ENCODE data around the gene JARID2.

DNA sequence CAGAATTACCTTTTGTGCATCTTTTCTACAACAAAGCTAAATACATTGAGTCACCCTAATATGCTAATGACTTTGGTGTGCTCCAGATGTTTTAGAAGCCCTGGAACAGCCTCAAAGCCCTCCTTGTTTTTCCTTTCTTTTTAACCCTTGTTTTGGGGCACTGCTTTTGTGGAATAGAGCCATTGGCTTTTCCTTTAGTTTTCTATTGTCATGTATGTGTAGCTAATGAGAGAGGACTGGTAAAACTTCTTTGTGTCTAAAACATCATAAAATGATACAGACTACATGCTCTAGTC, 158.8 kb downstream of the JARID2 start:
- TF ChIP-seq POLR2AphosphoS5 (IDR thresholded peaks at IDR 0.05; ENCODE audit: low read depth, low read length) (no peak), CEBPB (IDR thresholded peaks at IDR 0.05; ENCODE audit: low read depth) (no peak), EZH2 (IDR thresholded peaks at IDR 0.05) (no peak), SRF (IDR thresholded peaks at IDR 0.05; ENCODE audit: low read depth) (no peak), JUND (IDR thresholded peaks at IDR 0.05) (no peak), RAD21 (IDR thresholded peaks at IDR 0.05; ENCODE audit: low read depth) (no peak), TCF7L2 (IDR thresholded peaks at IDR 0.05; ENCODE audit: borderline replicate concordance, extremely low read depth, insufficient read depth, insufficient read length) (no peak), ELF1 (IDR thresholded peaks at IDR 0.05; ENCODE audit: borderline replicate concordance, low read depth) (no peak), POLR2A (IDR thresholded peaks at IDR 0.05; ENCODE audit: borderline replicate concordance, extremely low read depth, insufficient read depth, insufficient read length) (no peak)
- TF ChIP-seq, protein P1, sequence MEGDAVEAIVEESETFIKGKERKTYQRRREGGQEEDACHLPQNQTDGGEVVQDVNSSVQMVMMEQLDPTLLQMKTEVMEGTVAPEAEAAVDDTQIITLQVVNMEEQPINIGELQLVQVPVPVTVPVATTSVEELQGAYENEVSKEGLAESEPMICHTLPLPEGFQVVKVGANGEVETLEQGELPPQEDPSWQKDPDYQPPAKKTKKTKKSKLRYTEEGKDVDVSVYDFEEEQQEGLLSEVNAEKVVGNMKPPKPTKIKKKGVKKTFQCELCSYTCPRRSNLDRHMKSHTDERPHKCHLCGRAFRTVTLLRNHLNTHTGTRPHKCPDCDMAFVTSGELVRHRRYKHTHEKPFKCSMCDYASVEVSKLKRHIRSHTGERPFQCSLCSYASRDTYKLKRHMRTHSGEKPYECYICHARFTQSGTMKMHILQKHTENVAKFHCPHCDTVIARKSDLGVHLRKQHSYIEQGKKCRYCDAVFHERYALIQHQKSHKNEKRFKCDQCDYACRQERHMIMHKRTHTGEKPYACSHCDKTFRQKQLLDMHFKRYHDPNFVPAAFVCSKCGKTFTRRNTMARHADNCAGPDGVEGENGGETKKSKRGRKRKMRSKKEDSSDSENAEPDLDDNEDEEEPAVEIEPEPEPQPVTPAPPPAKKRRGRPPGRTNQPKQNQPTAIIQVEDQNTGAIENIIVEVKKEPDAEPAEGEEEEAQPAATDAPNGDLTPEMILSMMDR (IDR thresholded peaks at IDR 0.05 in 2 of 3, conservative IDR thresholded peaks at IDR 0.05 in 1 of 3; ENCODE audit: borderline replicate concordance in 1 of 3, insufficient read depth in 1 of 3, low read depth in 2 of 3, low read length in 2 of 3): no peak
- TF ChIP-seq, protein P2, sequence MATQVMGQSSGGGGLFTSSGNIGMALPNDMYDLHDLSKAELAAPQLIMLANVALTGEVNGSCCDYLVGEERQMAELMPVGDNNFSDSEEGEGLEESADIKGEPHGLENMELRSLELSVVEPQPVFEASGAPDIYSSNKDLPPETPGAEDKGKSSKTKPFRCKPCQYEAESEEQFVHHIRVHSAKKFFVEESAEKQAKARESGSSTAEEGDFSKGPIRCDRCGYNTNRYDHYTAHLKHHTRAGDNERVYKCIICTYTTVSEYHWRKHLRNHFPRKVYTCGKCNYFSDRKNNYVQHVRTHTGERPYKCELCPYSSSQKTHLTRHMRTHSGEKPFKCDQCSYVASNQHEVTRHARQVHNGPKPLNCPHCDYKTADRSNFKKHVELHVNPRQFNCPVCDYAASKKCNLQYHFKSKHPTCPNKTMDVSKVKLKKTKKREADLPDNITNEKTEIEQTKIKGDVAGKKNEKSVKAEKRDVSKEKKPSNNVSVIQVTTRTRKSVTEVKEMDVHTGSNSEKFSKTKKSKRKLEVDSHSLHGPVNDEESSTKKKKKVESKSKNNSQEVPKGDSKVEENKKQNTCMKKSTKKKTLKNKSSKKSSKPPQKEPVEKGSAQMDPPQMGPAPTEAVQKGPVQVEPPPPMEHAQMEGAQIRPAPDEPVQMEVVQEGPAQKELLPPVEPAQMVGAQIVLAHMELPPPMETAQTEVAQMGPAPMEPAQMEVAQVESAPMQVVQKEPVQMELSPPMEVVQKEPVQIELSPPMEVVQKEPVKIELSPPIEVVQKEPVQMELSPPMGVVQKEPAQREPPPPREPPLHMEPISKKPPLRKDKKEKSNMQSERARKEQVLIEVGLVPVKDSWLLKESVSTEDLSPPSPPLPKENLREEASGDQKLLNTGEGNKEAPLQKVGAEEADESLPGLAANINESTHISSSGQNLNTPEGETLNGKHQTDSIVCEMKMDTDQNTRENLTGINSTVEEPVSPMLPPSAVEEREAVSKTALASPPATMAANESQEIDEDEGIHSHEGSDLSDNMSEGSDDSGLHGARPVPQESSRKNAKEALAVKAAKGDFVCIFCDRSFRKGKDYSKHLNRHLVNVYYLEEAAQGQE (IDR thresholded peaks at IDR 0.05; ENCODE audit: low read depth): no peak
- TF ChIP-seq, protein P3, sequence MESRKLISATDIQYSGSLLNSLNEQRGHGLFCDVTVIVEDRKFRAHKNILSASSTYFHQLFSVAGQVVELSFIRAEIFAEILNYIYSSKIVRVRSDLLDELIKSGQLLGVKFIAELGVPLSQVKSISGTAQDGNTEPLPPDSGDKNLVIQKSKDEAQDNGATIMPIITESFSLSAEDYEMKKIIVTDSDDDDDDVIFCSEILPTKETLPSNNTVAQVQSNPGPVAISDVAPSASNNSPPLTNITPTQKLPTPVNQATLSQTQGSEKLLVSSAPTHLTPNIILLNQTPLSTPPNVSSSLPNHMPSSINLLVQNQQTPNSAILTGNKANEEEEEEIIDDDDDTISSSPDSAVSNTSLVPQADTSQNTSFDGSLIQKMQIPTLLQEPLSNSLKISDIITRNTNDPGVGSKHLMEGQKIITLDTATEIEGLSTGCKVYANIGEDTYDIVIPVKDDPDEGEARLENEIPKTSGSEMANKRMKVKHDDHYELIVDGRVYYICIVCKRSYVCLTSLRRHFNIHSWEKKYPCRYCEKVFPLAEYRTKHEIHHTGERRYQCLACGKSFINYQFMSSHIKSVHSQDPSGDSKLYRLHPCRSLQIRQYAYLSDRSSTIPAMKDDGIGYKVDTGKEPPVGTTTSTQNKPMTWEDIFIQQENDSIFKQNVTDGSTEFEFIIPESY (IDR thresholded peaks at IDR 0.05; ENCODE audit: extremely low read depth, insufficient replicate concordance, low read length): no peak
